Epithelial cell of proximal tubule (primary cell): ENCODE measurements around the gene ING3. TPM values are rescaled to one million over a fixed set of nuclear protein-coding genes. Genes with fewer than 3 reads are reported as not detected.
"Not testable (repeated sequence)": the region's sequence is repeated elsewhere in the genome, so short reads cannot be mapped to it uniquely, and the experiment has no call there.

ENCODE experiments used
- DNase-seq: peaks from one replicate; pipeline ENCODE4 v3.0.0-alpha.2; 2011; ENCODE audit warnings: low read depth
- H3K4me3 ChIP-seq: 2 replicates; pipeline ENCODE4 v1.5.1; 2011; ENCODE audit warnings: low read depth, mild to moderate bottlenecking, low read length
- CTCF ChIP-seq: conservative IDR thresholded peaks from 2 replicates; pipeline ENCODE4 v1.5.1; 2012; ENCODE audit warnings: low read depth, mild to moderate bottlenecking, low read length
- total RNA-seq: library from RNA; depleted of rRNA; stranded (reverse); fragments of >200 nt; gene quantifications from 2 replicates; pipeline ENCODE4 v1.2.3, GENCODE V29; 2015

ING3 gene
- total RNA-seq, 1 donor from 2014 or later: 11.0 TPM

GRCh38 chr7:120981888-120982615 is 31.5 kb downstream of the ING3 start:
- no peak overlapping the region for H3K4me3 ChIP-seq
- TF ChIP-seq CTCF: no peak
- no peak for DNase-seq

DNA sequence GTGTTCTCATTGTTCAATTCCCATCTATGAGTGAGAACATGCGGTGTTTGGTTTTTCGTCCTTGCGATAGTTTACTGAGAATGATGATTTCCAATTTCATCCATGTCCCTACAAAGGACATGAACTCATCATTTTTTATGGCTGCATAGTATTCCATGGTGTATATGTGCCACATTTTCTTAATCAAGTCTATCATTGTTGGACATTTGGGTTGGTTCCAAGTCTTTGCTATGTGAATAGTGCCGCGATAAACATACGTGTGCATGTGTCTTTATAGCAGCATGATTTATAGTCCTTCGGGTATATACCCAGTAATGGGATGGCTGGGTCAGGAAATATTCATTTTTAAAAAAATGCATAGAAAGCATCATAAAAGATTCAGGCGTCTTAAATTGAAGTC is 33.0 kb downstream of the ING3 start:
- DNase-seq: not testable (repeated sequence)

GRCh38 chr7:120984406-120984805 is 33.8 kb downstream of the ING3 start:
- DNase-seq: no peak
- no peak overlapping the region for H3K4me3 ChIP-seq
- TF ChIP-seq CTCF: no peak

More for the DNA sequence above, 33.0 kb downstream of the ING3 start:
- not testable (repeated sequence) for H3K4me3 ChIP-seq

- no peak for DNase-seq
- no peak for TF ChIP-seq CTCF
Observed at GRCh38 chr7:120985130-120985758, 34.7 kb downstream of the ING3 start.

DNA sequence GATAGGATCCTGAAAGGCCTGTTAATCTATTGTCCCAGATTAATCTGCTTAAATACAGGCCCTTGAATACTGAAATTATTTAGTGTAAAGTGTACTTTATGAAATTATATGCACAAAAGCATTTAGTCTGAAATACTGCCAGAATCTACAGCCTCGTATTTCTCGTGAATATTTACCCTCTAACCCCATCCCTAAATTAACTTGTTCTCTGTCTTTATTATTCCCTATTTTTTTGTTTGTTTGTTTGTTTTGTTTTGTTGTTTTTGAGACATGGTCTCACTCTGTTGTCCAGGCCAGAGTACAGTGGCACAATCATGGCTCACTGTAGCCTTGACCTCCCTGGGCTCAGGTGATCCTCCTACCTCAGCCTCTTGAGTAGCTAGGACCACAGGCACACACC is 35.3 kb downstream of the ING3 start:
- no peak for DNase-seq
- TF ChIP-seq CTCF: no peak
- no peak overlapping the region for H3K4me3 ChIP-seq

More at GRCh38 chr7:120985130-120985758, 34.7 kb downstream of the ING3 start:
- no peak overlapping the region for H3K4me3 ChIP-seq

- no peak for DNase-seq
- TF ChIP-seq CTCF: no peak
- no peak overlapping the region for H3K4me3 ChIP-seq
Observed at GRCh38 chr7:120986650-120987049, 36.1 kb downstream of the ING3 start.

DNA sequence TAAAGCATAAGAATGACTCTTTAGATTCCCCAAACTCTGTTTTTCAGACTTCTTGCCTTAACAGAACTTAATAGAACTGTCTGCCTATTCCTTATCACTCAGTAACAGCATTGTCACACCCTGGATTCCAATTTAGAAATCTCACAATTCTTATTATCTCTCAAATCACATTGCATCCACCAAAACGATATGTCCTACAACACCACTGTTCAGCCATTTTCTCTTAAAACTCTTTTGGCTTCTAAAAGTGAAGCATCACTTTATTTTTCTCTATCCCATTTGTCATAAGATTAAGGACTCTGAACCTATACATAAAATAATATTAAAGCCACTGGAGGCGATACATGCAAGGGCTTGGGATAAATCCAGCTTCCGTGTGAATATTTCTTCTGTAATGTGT is 36.7 kb downstream of the ING3 start:
- no peak for TF ChIP-seq CTCF
- no peak overlapping the region for H3K4me3 ChIP-seq
- no peak for DNase-seq
